OCI-LY7 (cell line): ENCODE results near the gene KLC3.

Experiments used
- CTCF ChIP-seq: fragments of 200-600 bp; sonication (generic); conservative IDR thresholded peaks from 2 replicates; pipeline ENCODE4 v1.5.1; 2014; ENCODE audit warnings: mild to moderate bottlenecking, antibody characterized with exemption, low read length, moderate library complexity, mixed read lengths
- EZH2phosphoT487 ChIP-seq: fragments of 200-600 bp; sonication (generic); IDR thresholded peaks from 2 replicates; pipeline ENCODE4 v1.6.1; 2018; ENCODE audit warnings: low read depth, borderline replicate concordance, mild to moderate bottlenecking, mixed run types, antibody characterized with exemption, low read length, moderate library complexity, mixed read lengths

GRCh38 chr19:45400192-45400591, 59.6 kb downstream of the KLC3 start:
- TF ChIP-seq CTCF: no peak
- no peak for TF ChIP-seq EZH2phosphoT487
